H9 (cell line): ENCODE results near the gene ZC3H15. TPM values are rescaled to one million over a fixed set of nuclear protein-coding genes. Genes with fewer than 3 reads are reported as not detected.
"Not testable (repeated sequence)": the region's sequence is repeated elsewhere in the genome, so short reads cannot be mapped to it uniquely, and the experiment has no call there.

Experiments
- DNase-seq: peaks from one replicate; pipeline ENCODE4 v3.0.0-alpha.2; 2017
- H2AFZ ChIP-seq: one replicate; pipeline ENCODE4 v1.6.1; 2013; ENCODE audit warnings: mild to moderate bottlenecking, low read length, control low read depth, moderate library complexity
- H2AK5ac ChIP-seq: 2 replicates; pipeline ENCODE4 v1.6.1; 2013; ENCODE audit warnings: low read length, control low read depth, mixed read lengths; ENCODE audit not compliant: insufficient read length
- H2BK120ac ChIP-seq: one replicate; pipeline ENCODE4 v1.6.1; 2013; ENCODE audit warnings: low read depth, mild to moderate bottlenecking, low read length, control low read depth, inconsistent platforms; ENCODE audit not compliant: poor library complexity, severe bottlenecking
- H2BK12ac ChIP-seq: 2 replicates; pipeline ENCODE4 v1.6.1; 2013; ENCODE audit warnings: low read length, control low read depth, mixed read lengths, low read depth; ENCODE audit not compliant: insufficient read length
- H2BK15ac ChIP-seq: 2 replicates; pipeline ENCODE4 v1.6.1; 2013; ENCODE audit warnings: low read depth, low read length, control low read depth
- H2BK20ac ChIP-seq: one replicate; pipeline ENCODE4 v1.6.1; 2013; ENCODE audit warnings: low read depth, mild to moderate bottlenecking, low read length, control low read depth, inconsistent platforms; ENCODE audit not compliant: poor library complexity, severe bottlenecking
- H2BK5ac ChIP-seq: 2 replicates; pipeline ENCODE4 v1.6.1; 2013; ENCODE audit warnings: low read length, control low read depth, mixed read lengths; ENCODE audit not compliant: insufficient read length
- H3K14ac ChIP-seq: 2 replicates; pipeline ENCODE4 v1.6.1; 2013; ENCODE audit warnings: low read length, control low read depth; ENCODE audit not compliant: insufficient read depth
- H3K18ac ChIP-seq: 2 replicates; pipeline ENCODE4 v1.6.1; 2013; ENCODE audit warnings: low read depth, mild to moderate bottlenecking, mixed read lengths, low read length, control low read depth; ENCODE audit not compliant: insufficient read length
- H3K23ac ChIP-seq: 2 replicates; pipeline ENCODE4 v1.6.1; 2013; ENCODE audit warnings: low read length, control low read depth, mixed read lengths, low read depth; ENCODE audit not compliant: insufficient read length
- H3K23me2 ChIP-seq: 2 replicates; pipeline ENCODE4 v1.6.1; 2013; ENCODE audit warnings: low read depth, mild to moderate bottlenecking, mixed read lengths, low read length, control low read depth; ENCODE audit not compliant: insufficient read length, poor library complexity, severe bottlenecking
- H3K27ac ChIP-seq: 2 replicates; pipeline ENCODE4 v1.5.1; 2013; ENCODE audit warnings: low read length, control low read depth, mixed read lengths, low read depth; ENCODE audit not compliant: insufficient read length
- H3K27me3 ChIP-seq: 2 replicates; pipeline ENCODE4 v1.6.1; 2013; ENCODE audit warnings: low read length, control low read depth, inconsistent platforms; ENCODE audit not compliant: insufficient read depth
- H3K4ac ChIP-seq: 2 replicates; pipeline ENCODE4 v1.6.1; 2013; ENCODE audit warnings: low read depth, mild to moderate bottlenecking, control low read depth, inconsistent platforms, low read length, moderate library complexity
- H3K4me1 ChIP-seq: 2 replicates; pipeline ENCODE4 v1.6.1; 2013; ENCODE audit warnings: low read length, control low read depth, inconsistent platforms; ENCODE audit not compliant: insufficient read depth
- H3K4me2 ChIP-seq: 2 replicates; pipeline ENCODE4 v1.6.1; 2013; ENCODE audit warnings: low read length, control low read depth, mixed read lengths; ENCODE audit not compliant: insufficient read length, insufficient read depth
- H3K56ac ChIP-seq: 2 replicates; pipeline ENCODE4 v1.6.1; 2013; ENCODE audit warnings: low read depth, mild to moderate bottlenecking, mixed read lengths, low read length, control low read depth; ENCODE audit not compliant: insufficient read length
- H3K79me1 ChIP-seq: 2 replicates; pipeline ENCODE4 v1.6.1; 2013; ENCODE audit warnings: low read depth, mild to moderate bottlenecking, moderate library complexity, low read length, control low read depth, inconsistent platforms; ENCODE audit not compliant: insufficient read depth, poor library complexity, severe bottlenecking
- H3K79me2 ChIP-seq: 2 replicates; pipeline ENCODE4 v1.6.1; 2013; ENCODE audit warnings: low read length, control low read depth, inconsistent platforms; ENCODE audit not compliant: insufficient read depth
- H3K9ac ChIP-seq: 2 replicates; pipeline ENCODE4 v1.6.1; 2013; ENCODE audit warnings: low read length, control low read depth, mixed read lengths; ENCODE audit not compliant: insufficient read length; ENCODE audit errors: extremely low read depth
- H3K9me3 ChIP-seq: one replicate; pipeline ENCODE4 v1.6.1; 2013; ENCODE audit warnings: low read depth, low read length, inconsistent platforms; ENCODE audit not compliant: control insufficient read depth
- H3T11ph ChIP-seq: one replicate; pipeline ENCODE4 v1.6.1; 2013; ENCODE audit warnings: mild to moderate bottlenecking, low read length, control low read depth, inconsistent platforms
- H4K20me1 ChIP-seq: one replicate; pipeline ENCODE4 v1.6.1; 2013; ENCODE audit not compliant: control insufficient read depth, insufficient read length, insufficient read depth
- H4K5ac ChIP-seq: 2 replicates; pipeline ENCODE4 v1.6.1; 2013; ENCODE audit warnings: low read depth, mild to moderate bottlenecking, mixed read lengths, low read length, control low read depth; ENCODE audit not compliant: insufficient read length
- H4K8ac ChIP-seq: replicated peaks from 2 replicates; pipeline ENCODE4 v1.6.1; 2013; ENCODE audit warnings: low read length, control low read depth, mixed read lengths, low read depth; ENCODE audit not compliant: insufficient read length
- H4K91ac ChIP-seq: 2 replicates; pipeline ENCODE4 v1.6.1; 2013; ENCODE audit warnings: low read depth, mild to moderate bottlenecking, moderate library complexity, mixed read lengths, low read length, control low read depth; ENCODE audit not compliant: insufficient read length
- H3K27ac Mint-ChIP-seq, 3 experiments: 2 replicates in 2 of 3; 3 replicates in 1 of 3; pipeline ENCODE4 v1.8.0; 2020 to 2021; ENCODE audit warnings: mixed read lengths in 3 of 3, mild to moderate bottlenecking in 1 of 3, moderate library complexity in 1 of 3
- H3K27me3 Mint-ChIP-seq: 2 replicates; pipeline ENCODE4 v1.8.0; 2021; ENCODE audit warnings: low read depth, mild to moderate bottlenecking, moderate library complexity, mixed read lengths
- H3K36me3 Mint-ChIP-seq, 3 experiments: 2 replicates in 2 of 3; 3 replicates in 1 of 3; pipeline ENCODE4 v1.8.0; 2020 to 2021; ENCODE audit warnings: low read depth in 3 of 3, mixed read lengths in 3 of 3; ENCODE audit not compliant: insufficient read depth in 1 of 3
- H3K4me1 Mint-ChIP-seq, 2 experiments: 2 replicates each; pipeline ENCODE4 v1.8.0; 2020; ENCODE audit warnings: mixed read lengths in 2 of 2
- H3K4me3 Mint-ChIP-seq, 2 experiments: 2 replicates in 1 of 2; 3 replicates in 1 of 2; pipeline ENCODE4 v1.8.0; 2020 to 2021; ENCODE audit warnings: mild to moderate bottlenecking in 2 of 2, mixed read lengths in 2 of 2, moderate library complexity in 1 of 2
- H3K9me3 Mint-ChIP-seq, 2 experiments: 2 replicates in 1 of 2; 3 replicates in 1 of 2; pipeline ENCODE4 v1.8.0; 2020; ENCODE audit warnings: mild to moderate bottlenecking in 2 of 2, mixed read lengths in 2 of 2, moderate library complexity in 1 of 2
- WGBS: extraction: QIAGEN DNeasy Blood & Tissue Kit; methylation state at CpG from one replicate; pipeline ENCODE4 v1.1.7; 2013; ENCODE audit warnings: missing lambda C conversion rate, low lambda C conversion rate, mixed read lengths; ENCODE audit not compliant: insufficient read length; ENCODE audit errors: extremely low coverage; 5-methylcytosine and 5-hydroxymethylcytosine counted together
- total RNA-seq: library from RNA; stranded (reverse); gene quantifications from 2 replicates; pipeline ENCODE4 v1.2.1, GENCODE V29; 2021
- TF ChIP-seq, protein P1 (sequence below): fragments of 200-600 bp; sonication (generic); conservative IDR thresholded peaks from 3 replicates; pipeline ENCODE4 v1.8.0; 2021; ENCODE audit warnings: antibody characterized with exemption, mild to moderate bottlenecking

The ZC3H15 gene
- total RNA-seq, 1 experiment from 2014 or later, result 71.3 TPM

- Histone ChIP-seq H2AK5ac (no peak overlapping the region), H3K27ac (no peak overlapping the region), H2BK120ac (no peak overlapping the region), H3K23me2 (no peaks in the 10 kb centered on the region), H3K79me1 (no peaks in the 10 kb centered on the region), H2BK12ac (no peak overlapping the region), H3K27me3 (no peaks in the 10 kb centered on the region), H3K56ac (no peak overlapping the region), H2BK15ac (no peak overlapping the region), H3K9ac (no peak overlapping the region), H3K9me3 (no peaks in the 10 kb centered on the region), H2BK5ac (no peak overlapping the region), H3K14ac (no peak overlapping the region), H3K23ac (no peak overlapping the region), H4K20me1 (no peaks in the 10 kb centered on the region), H4K91ac (no peak overlapping the region), H3K79me2 (no peaks in the 10 kb centered on the region), H2BK20ac (no peak overlapping the region), H4K8ac (no peak overlapping the region), H2AFZ (no peak overlapping the region), H3K4me1 (no peaks in the 10 kb centered on the region), H4K5ac (no peak overlapping the region), H3K4me2 (no peak overlapping the region), H3K4ac (no peak overlapping the region), H3K18ac (no peak overlapping the region), H3T11ph (no peak overlapping the region)
- no peak for DNase-seq
- no peak overlapping the region for H3K27ac Mint-ChIP-seq
- H3K27me3 Mint-ChIP-seq, result no peaks in the 10 kb centered on the region
- peaks cover 8 to 15% (median 8%) of the 10 kb centered on the region in 3 experiments for H3K36me3 Mint-ChIP-seq
- TF ChIP-seq, protein P1, sequence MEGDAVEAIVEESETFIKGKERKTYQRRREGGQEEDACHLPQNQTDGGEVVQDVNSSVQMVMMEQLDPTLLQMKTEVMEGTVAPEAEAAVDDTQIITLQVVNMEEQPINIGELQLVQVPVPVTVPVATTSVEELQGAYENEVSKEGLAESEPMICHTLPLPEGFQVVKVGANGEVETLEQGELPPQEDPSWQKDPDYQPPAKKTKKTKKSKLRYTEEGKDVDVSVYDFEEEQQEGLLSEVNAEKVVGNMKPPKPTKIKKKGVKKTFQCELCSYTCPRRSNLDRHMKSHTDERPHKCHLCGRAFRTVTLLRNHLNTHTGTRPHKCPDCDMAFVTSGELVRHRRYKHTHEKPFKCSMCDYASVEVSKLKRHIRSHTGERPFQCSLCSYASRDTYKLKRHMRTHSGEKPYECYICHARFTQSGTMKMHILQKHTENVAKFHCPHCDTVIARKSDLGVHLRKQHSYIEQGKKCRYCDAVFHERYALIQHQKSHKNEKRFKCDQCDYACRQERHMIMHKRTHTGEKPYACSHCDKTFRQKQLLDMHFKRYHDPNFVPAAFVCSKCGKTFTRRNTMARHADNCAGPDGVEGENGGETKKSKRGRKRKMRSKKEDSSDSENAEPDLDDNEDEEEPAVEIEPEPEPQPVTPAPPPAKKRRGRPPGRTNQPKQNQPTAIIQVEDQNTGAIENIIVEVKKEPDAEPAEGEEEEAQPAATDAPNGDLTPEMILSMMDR, result no peak
- H3K4me3 Mint-ChIP-seq, result no peak overlapping the region
- WGBS, result no CpG with 5 or more reads among the region's 2 CpGs
- no peaks in the 10 kb centered on the region for H3K4me1 Mint-ChIP-seq
- peaks cover 15 to 17% of the 10 kb centered on the region in 2 experiments; a peak in 4 of 5 replicates for H3K9me3 Mint-ChIP-seq
Observed at GRCh38 chr2:186467421-186467820, 18.6 kb upstream of the ZC3H15 start.

DNA sequence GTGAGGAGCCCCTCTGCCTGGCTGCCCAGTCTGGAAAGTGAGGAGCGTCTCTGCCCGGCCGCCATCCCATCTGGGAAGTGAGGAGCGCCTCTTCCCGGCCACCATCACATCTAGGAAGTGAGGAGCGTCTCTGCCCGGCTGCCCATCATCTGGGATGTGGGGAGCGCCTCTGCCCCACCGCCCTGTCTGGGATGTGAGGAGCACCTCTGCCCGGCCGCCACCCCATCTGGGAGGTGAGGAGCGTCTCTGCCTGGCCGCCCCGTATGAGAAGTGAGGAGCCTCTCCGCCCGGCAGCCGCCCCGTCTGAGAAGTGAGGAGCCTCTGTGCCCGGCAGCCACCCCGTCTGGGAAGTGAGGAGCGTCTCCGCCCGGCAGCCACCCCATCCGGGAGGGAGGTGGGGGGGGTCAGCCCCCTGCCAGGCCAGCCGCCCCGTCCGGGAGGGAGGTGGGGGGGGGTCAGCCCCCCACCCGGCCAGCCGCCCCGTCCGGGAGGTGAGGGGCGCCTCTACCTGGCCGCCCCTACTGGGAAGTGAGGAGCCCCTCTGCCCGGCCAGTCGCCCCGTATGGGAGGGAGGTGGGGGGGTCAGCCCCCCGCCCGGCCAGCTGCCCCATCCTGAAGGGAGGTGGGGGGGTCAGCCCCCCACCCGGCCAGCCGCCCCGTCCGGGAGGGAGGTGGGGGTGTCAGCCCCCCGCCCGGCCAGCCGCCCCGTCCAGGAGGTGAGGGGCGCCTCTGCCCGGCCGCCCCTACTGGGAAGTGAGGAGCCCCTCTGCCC is 13.2 kb upstream of the ZC3H15 start:
- H2BK15ac ChIP-seq, H2BK5ac ChIP-seq, H3K27ac ChIP-seq, H3K4me1 Mint-ChIP-seq, H2BK120ac ChIP-seq, H3K79me2 ChIP-seq, H3K23ac ChIP-seq, H4K20me1 ChIP-seq, H3K9ac ChIP-seq, H4K5ac ChIP-seq, H3K4ac ChIP-seq, H2AFZ ChIP-seq, H3K9me3 ChIP-seq, H2AK5ac ChIP-seq, H3K4me1 ChIP-seq, H3K4me3 Mint-ChIP-seq, H3K79me1 ChIP-seq, H3K27me3 Mint-ChIP-seq, H3T11ph ChIP-seq, H4K8ac ChIP-seq, H3K18ac ChIP-seq, H3K27ac Mint-ChIP-seq, DNase-seq, H3K56ac ChIP-seq, H3K4me2 ChIP-seq, H3K27me3 ChIP-seq, H2BK20ac ChIP-seq, H4K91ac ChIP-seq, H2BK12ac ChIP-seq, H3K14ac ChIP-seq, H3K23me2 ChIP-seq: not testable (repeated sequence)
- Mint-ChIP-seq H3K36me3 (peaks cover 15 to 26% (median 16%) of the 10 kb centered on the region in 3 experiments), H3K9me3 (peaks cover 19 to 26% of the 10 kb centered on the region in 2 experiments)
- WGBS, result no CpG with 5 or more reads among the region's 49 CpGs
